ENCODE measurements around the gene LIN28A.

DNA sequence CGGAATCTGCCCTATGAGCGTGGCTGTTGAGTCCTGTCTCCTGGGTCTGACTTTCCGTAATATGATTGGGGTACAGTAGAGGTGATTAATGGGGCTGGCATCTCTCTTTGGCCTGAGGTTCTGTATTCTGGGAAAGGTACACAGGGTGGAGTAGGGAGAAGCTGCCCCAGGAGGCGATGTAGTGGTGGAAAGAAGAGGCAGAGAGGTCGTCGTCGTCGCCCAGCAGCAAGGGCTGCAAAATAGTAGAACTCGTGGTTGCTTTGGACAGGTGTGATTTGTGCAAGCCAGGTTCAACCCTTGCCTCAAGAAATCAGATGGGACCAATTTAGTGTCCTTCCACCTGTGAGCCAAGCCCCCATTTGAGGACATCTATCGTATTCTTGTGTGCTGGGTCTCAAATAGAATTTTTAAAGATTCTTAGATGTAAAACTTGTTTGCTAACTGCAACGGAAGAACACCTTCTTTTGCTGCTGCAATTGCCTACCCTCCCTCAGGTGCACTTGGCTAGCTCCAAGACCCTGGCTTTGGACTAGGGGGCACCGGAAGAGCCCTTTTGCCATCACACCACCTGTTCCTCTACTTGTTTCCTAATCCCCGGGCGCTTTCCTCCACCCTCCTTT, 60.4 kb downstream of the LIN28A start:
- TF ChIP-seq, protein P1, sequence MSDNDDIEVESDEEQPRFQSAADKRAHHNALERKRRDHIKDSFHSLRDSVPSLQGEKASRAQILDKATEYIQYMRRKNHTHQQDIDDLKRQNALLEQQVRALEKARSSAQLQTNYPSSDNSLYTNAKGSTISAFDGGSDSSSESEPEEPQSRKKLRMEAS (IDR thresholded peaks at IDR 0.05), result no peak
- TF ChIP-seq CREB1 (IDR thresholded peaks at IDR 0.05; ENCODE audit: low read depth) (no peak), EGR1 (IDR thresholded peaks at IDR 0.05) (no peak), FOXM1 (IDR thresholded peaks at IDR 0.05; ENCODE audit: borderline replicate concordance, low read depth) (no peak), CEBPB (IDR thresholded peaks at IDR 0.05) (no peak), TCF12 (IDR thresholded peaks at IDR 0.05; ENCODE audit: low read depth) (no peak), ZBTB7A (IDR thresholded peaks at IDR 0.05; ENCODE audit: low read depth) (no peak), YY1 (IDR thresholded peaks at IDR 0.05; ENCODE audit: low read depth) (no peak), RAD21 (IDR thresholded peaks at IDR 0.05; ENCODE audit: low read depth) (no peak), TAF1 (IDR thresholded peaks at IDR 0.05; ENCODE audit: low read depth) (no peak), EP300 (IDR thresholded peaks at IDR 0.05; ENCODE audit: borderline replicate concordance) (no peak), NFIC (IDR thresholded peaks at IDR 0.05) (no peak)
- TF ChIP-seq, protein P2, sequence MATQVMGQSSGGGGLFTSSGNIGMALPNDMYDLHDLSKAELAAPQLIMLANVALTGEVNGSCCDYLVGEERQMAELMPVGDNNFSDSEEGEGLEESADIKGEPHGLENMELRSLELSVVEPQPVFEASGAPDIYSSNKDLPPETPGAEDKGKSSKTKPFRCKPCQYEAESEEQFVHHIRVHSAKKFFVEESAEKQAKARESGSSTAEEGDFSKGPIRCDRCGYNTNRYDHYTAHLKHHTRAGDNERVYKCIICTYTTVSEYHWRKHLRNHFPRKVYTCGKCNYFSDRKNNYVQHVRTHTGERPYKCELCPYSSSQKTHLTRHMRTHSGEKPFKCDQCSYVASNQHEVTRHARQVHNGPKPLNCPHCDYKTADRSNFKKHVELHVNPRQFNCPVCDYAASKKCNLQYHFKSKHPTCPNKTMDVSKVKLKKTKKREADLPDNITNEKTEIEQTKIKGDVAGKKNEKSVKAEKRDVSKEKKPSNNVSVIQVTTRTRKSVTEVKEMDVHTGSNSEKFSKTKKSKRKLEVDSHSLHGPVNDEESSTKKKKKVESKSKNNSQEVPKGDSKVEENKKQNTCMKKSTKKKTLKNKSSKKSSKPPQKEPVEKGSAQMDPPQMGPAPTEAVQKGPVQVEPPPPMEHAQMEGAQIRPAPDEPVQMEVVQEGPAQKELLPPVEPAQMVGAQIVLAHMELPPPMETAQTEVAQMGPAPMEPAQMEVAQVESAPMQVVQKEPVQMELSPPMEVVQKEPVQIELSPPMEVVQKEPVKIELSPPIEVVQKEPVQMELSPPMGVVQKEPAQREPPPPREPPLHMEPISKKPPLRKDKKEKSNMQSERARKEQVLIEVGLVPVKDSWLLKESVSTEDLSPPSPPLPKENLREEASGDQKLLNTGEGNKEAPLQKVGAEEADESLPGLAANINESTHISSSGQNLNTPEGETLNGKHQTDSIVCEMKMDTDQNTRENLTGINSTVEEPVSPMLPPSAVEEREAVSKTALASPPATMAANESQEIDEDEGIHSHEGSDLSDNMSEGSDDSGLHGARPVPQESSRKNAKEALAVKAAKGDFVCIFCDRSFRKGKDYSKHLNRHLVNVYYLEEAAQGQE (IDR thresholded peaks at IDR 0.05; ENCODE audit: low read depth), result no peak
- TF ChIP-seq, protein P3, sequence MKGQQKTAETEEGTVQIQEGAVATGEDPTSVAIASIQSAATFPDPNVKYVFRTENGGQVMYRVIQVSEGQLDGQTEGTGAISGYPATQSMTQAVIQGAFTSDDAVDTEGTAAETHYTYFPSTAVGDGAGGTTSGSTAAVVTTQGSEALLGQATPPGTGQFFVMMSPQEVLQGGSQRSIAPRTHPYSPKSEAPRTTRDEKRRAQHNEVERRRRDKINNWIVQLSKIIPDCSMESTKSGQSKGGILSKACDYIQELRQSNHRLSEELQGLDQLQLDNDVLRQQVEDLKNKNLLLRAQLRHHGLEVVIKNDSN (IDR thresholded peaks at IDR 0.05), result no peak
